C4-2B (cell line): ENCODE results near the gene MPZL2.

ENCODE experiments used
- H3K27ac ChIP-seq: fragments of 450-650 bp; 2 replicates; pipeline ENCODE4 v1.5.1; 2017
- ZFX ChIP-seq: fragments of 450-650 bp; IDR thresholded peaks from 2 replicates; pipeline ENCODE4 v1.6.1; 2017
- TF ChIP-seq, protein P1 (sequence below): fragments of 450-650 bp; conservative IDR thresholded peaks from 2 replicates; pipeline ENCODE4 v1.5.1; 2017; ENCODE audit warnings: mild to moderate bottlenecking

Gene MPZL2

DNA sequence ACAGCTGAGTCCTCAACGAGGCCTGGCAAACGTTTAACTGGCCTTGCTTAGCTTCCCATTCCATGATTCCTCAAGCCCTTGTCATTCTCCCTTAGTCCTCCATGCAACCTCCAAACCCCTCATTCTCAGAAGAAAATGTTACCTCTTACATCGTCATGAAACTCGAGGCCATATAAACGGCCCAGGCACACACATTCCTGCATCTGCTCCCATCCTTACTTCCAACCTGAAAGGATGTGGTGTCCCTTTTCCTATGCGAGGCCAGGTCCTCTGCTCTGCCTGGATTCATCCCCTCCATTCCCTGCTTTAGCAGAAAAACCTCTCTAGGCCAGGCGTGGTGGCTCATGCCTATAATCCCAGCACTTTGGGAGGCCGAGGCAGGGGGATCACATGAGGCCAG lies 20.9 kb downstream of the MPZL2 start:
- H3K27ac ChIP-seq: no peak overlapping the region; the same call in 1 of the 2 replicates
- no peak for TF ChIP-seq ZFX
- TF ChIP-seq, protein P1, sequence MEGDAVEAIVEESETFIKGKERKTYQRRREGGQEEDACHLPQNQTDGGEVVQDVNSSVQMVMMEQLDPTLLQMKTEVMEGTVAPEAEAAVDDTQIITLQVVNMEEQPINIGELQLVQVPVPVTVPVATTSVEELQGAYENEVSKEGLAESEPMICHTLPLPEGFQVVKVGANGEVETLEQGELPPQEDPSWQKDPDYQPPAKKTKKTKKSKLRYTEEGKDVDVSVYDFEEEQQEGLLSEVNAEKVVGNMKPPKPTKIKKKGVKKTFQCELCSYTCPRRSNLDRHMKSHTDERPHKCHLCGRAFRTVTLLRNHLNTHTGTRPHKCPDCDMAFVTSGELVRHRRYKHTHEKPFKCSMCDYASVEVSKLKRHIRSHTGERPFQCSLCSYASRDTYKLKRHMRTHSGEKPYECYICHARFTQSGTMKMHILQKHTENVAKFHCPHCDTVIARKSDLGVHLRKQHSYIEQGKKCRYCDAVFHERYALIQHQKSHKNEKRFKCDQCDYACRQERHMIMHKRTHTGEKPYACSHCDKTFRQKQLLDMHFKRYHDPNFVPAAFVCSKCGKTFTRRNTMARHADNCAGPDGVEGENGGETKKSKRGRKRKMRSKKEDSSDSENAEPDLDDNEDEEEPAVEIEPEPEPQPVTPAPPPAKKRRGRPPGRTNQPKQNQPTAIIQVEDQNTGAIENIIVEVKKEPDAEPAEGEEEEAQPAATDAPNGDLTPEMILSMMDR: no peak

- no peak for TF ChIP-seq ZFX
- TF ChIP-seq, protein P1: no peak
- H3K27ac ChIP-seq: peak overlapping the region; percentile 91
These were observed 22.4 kb downstream of the MPZL2 start for GRCh38 chr11:118241764-118242098.

- peak overlapping the region; percentile 91 for H3K27ac ChIP-seq
- TF ChIP-seq, protein P1: no peak
- TF ChIP-seq ZFX: no peak
These were observed 22.9 kb downstream of the MPZL2 start for GRCh38 chr11:118240999-118241763.

DNA sequence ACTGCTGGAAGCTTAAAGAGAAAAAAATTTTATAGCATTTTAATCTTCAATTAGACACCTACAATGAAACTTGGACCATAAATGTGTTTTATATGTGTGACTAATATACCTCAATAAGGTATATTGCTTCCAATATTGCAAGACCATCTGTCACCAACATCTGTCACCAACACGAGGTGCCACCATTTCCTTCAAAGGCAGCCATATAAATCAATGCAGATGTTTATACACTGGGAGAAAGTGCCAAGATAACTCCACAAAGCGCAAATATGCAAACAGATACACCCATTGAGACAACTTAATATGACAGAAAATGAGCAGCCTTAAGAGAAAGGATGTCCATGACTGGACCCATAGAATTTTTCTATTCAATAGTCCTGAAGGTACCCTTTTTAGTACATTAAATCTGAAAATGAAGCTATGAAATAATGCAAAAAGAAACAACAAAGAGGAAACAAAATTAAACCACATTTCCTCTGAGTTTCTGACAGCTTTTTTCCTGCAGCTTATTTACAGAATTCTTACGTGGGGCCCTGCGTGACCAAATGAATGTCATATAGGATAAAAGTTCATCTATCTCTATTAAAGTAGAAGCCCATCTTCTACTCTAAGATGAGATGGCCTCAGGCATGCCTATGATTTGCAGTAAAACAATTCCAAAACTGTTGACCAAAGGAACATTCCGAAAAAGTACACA lies 24.4 kb downstream of the MPZL2 start:
- no peak for TF ChIP-seq ZFX
- TF ChIP-seq, protein P1: no peak
- no peak overlapping the region for H3K27ac ChIP-seq

- TF ChIP-seq, protein P1: no peak
- TF ChIP-seq ZFX: no peak
- no peak overlapping the region; the same call in 1 of the 2 replicates for H3K27ac ChIP-seq
These were observed 25.2 kb downstream of the MPZL2 start for GRCh38 chr11:118238929-118239328.

GRCh38 chr11:118238421-118238820 lies 25.7 kb downstream of the MPZL2 start:
- no peak overlapping the region for H3K27ac ChIP-seq
- TF ChIP-seq, protein P1: no peak
- TF ChIP-seq ZFX: no peak

DNA sequence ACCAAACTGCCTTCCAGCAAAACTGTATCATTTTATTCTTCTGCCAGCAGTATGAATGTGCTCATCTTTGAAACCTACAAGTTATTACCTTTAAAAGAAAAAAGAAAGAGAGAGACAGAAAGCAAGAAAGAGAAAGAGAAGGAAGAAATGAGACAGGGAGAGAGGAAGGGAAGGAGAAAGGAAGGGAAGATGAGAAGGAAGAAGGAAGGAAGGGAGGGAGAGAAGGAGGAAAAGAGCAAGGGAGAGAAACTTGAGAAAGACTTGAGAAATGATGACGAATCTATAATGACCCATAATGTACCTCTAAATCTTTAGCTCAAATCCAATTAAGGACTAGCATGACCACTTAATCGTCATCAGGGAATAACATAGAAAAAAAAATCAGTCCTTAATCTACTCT lies 27.9 kb downstream of the MPZL2 start:
- TF ChIP-seq ZFX: no peak
- TF ChIP-seq, protein P1: no peak
- H3K27ac ChIP-seq: no peak overlapping the region
